ENCODE results near the gene CCDC126.

DNA sequence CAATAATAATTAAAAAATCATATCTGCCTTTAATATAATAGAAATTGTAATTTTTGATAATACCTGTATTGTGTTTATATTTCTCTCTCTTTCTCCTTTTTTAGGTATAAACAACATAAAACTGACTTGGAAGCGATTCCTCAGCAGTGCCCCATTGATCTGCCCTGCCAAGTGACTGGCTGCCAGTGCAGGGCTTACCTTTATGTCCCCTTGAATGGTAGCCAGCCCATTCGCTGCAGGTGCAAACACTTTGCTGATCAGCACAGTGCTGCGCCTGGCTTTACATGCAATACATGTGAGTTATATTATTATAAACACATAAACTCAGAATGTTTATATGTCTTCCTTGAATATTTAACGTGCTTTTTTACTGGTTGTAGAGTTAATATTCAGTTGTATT, 92.0 kb downstream of the CCDC126 start:
- TF ChIP-seq, protein P1, sequence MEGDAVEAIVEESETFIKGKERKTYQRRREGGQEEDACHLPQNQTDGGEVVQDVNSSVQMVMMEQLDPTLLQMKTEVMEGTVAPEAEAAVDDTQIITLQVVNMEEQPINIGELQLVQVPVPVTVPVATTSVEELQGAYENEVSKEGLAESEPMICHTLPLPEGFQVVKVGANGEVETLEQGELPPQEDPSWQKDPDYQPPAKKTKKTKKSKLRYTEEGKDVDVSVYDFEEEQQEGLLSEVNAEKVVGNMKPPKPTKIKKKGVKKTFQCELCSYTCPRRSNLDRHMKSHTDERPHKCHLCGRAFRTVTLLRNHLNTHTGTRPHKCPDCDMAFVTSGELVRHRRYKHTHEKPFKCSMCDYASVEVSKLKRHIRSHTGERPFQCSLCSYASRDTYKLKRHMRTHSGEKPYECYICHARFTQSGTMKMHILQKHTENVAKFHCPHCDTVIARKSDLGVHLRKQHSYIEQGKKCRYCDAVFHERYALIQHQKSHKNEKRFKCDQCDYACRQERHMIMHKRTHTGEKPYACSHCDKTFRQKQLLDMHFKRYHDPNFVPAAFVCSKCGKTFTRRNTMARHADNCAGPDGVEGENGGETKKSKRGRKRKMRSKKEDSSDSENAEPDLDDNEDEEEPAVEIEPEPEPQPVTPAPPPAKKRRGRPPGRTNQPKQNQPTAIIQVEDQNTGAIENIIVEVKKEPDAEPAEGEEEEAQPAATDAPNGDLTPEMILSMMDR (IDR thresholded peaks at IDR 0.05; ENCODE audit: control extremely low read depth in 1 of 3, insufficient read depth in 1 of 3, low read depth in 1 of 3, low read length in 3 of 3) = no peak
- TF ChIP-seq POLR2A (IDR thresholded peaks at IDR 0.05; ENCODE audit: control extremely low read depth in 1 of 2, low read depth in 2 of 2, low read length in 2 of 2) = no peak
- TF ChIP-seq EZH2 (IDR thresholded peaks at IDR 0.05; ENCODE audit: low read depth, low read length, severe bottlenecking) = no peak
- no peak for TF ChIP-seq TBP (IDR thresholded peaks at IDR 0.05; ENCODE audit: low read depth, low read length)
- no peak for TF ChIP-seq RBBP5 (IDR thresholded peaks at IDR 0.05; ENCODE audit: borderline replicate concordance, low read depth, low read length)
- no peak for TF ChIP-seq HDAC2 (IDR thresholded peaks at IDR 0.05; ENCODE audit: borderline replicate concordance in 1 of 2, low read depth in 2 of 2, low read length in 2 of 2)
- no peak for TF ChIP-seq POLR2AphosphoS5 (IDR thresholded peaks at IDR 0.05; ENCODE audit: low read depth, low read length)
